Adipocyte (in vitro differentiated cells): ENCODE data around the gene MTHFR.
A peak's percentile ranks its signal among the peaks of the same experiment; 100 is the strongest.

Experiments
- DNase-seq: peaks from one replicate; pipeline ENCODE4 v3.0.0-alpha.2; 2015; ENCODE audit warnings: low read depth
- H3K27me3 ChIP-seq: replicated peaks from 2 replicates; pipeline ENCODE4 v1.7.0; 2013; ENCODE audit warnings: mild to moderate bottlenecking, low read length, moderate library complexity; ENCODE audit not compliant: control insufficient read depth, insufficient read depth
- H3K36me3 ChIP-seq: 2 replicates; pipeline ENCODE4 v1.7.0; 2013; ENCODE audit warnings: low read length, mild to moderate bottlenecking, moderate library complexity; ENCODE audit not compliant: control insufficient read depth, insufficient read depth, severe bottlenecking
- H3K4me1 ChIP-seq: 2 replicates; pipeline ENCODE4 v1.7.0; 2013; ENCODE audit warnings: mild to moderate bottlenecking, low read length, moderate library complexity; ENCODE audit not compliant: control insufficient read depth, insufficient read depth
- H3K4me3 ChIP-seq: 2 replicates; pipeline ENCODE4 v1.7.0; 2013; ENCODE audit warnings: mild to moderate bottlenecking, low read length, moderate library complexity
- H3K9ac ChIP-seq: 2 replicates; pipeline ENCODE4 v1.7.0; 2013; ENCODE audit warnings: mild to moderate bottlenecking, low read length, moderate library complexity
- H3K9me3 ChIP-seq: 2 replicates; pipeline ENCODE4 v1.7.0; 2013; ENCODE audit warnings: mild to moderate bottlenecking, low read length, moderate library complexity; ENCODE audit not compliant: control insufficient read depth

Gene MTHFR

DNA sequence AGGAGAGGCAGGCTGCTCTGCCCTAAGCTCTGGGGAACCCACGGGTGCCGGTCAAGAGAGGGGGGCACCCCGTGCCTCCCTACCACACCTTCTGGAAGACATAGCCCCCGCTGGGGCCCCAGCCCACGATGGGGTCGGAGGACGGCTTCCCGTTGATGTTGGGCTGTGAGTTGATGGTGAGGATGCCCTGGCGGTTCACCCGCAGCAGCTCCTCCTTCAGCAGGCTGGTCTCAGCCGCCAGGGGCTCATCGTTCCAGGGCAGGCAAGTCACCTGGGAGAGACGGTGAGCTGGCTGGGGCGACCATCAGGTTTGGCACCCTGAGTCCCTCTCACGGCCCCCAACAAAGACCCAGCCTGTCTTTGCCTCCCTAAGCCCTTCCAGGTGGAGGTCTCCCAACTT, 11.9 kb downstream of the MTHFR start:
- Histone ChIP-seq H3K4me3 (no peak overlapping the region), H3K27me3 (no peaks in the 10 kb centered on the region), H3K36me3 (peaks cover 44% of the 10 kb centered on the region), H3K9ac (no peak overlapping the region), H3K4me1 (peaks cover 55% of the 10 kb centered on the region), H3K9me3 (no peaks in the 10 kb centered on the region)
- no peak for DNase-seq

DNA sequence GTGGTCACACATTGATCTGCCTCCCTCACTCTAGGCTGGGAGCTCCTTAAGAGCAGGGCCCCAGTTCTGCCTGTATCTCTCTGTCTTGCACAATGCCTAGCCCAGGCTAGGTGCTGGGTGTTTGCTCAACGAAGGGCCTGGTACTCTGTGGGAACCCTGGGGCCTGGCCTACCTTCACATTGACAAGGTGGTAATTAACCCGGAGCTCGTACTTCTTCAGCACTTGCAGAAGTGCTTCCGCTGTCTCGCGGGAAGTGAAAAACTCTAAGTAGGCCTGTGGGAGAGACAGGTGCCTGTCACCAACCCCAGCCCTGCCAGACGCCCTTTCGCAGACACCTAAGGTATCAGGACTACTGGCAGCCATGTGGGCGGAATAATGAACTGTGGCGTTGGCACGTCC, 13.7 kb downstream of the MTHFR start:
- no peaks in the 10 kb centered on the region for H3K27me3 ChIP-seq
- H3K9me3 ChIP-seq, result no peaks in the 10 kb centered on the region
- peak overlapping the region; percentile 59 for H3K9ac ChIP-seq
- peaks cover 38% of the 10 kb centered on the region for H3K36me3 ChIP-seq
- DNase-seq, result no peak
- H3K4me3 ChIP-seq, result no peak overlapping the region
- H3K4me1 ChIP-seq, result peaks cover 61% of the 10 kb centered on the region

DNA sequence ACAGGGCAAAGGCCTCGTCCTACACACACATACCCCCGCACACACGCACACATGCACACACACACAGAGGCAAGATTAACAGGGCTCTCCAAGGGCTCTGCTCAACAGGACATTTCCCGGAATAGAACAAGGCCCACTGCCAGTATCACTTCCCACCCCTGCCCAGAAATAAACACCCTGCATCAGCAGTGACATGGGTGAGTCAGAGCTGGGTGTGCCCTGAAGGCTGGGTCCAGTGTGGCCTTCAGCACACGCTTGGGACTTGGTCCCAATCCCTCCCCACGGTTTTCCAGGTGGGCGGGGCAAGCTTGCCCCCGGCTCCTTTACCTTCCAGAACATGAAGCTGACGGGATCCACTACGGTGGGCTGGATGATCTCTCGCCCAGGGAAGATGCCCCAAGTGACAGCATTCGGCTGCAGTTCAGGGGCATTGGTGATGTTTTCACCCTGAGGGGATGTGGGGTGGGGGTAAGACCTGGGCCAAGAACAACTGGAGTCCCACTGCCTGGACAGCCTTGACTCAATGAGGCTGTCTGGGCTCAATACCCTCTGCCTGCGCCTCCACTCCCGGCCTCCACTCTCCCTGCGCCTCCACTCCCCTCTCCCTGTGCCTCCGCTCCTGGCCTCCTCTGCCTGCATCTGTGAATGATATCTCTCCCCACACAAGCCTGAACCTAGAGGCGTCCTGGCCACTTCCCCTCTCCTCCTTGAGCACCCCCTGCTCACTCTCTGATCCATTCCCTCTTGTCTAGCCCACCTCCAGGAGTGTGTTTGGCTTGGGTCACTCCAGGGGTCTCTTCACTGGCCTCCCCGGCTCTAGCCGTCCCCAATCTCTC, 14.7 kb downstream of the MTHFR start:
- peaks cover 57% of the 10 kb centered on the region for H3K4me1 ChIP-seq
- H3K27me3 ChIP-seq, result no peaks in the 10 kb centered on the region
- H3K36me3 ChIP-seq, result peaks cover 36% of the 10 kb centered on the region
- H3K9me3 ChIP-seq, result no peaks in the 10 kb centered on the region
- peak; percentile 89 for DNase-seq
- H3K9ac ChIP-seq, result peak overlapping the region; percentile 59
- H3K4me3 ChIP-seq, result peak overlapping the region; percentile 40

DNA sequence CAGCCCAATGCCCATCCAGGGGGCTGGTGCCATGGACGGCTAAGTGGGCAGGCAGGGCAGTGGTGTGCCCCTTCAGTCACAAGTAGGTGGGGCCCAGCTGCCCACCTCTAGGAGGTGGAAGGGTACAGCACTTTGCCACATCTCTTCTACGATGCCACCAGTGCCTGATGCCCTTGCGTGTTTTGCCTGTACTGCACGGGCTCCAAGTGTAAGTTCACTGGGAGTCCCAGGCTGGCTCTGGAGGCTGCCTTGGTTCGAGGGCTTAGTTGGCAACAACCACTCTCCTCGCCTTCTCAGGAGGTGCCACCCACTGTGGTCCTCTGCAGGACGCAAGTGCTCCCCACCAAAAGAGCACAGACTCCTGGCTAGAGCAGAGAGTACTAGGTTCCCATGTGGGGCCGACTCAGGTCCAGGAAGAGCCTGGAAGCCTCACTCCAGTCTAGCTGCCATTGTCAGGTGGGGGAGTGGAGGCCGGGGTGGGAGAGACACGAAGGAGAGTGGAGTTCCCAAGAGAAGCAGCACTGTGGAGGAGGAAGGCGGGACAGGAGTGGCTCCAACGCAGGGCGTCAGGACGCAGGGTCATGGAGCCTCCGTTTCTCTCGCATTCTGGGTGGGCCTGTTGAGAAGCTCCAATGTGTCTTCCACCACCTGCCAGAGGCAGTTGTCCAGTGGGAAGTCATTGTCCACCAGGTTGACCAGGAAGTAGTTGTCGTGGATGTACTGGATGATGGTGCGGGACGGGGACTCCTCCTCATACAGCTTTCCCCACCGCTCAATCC, 15.5 kb downstream of the MTHFR start:
- Histone ChIP-seq H3K4me1 (peaks cover 58% of the 10 kb centered on the region), H3K27me3 (no peaks in the 10 kb centered on the region), H3K9ac (peak overlapping the region; percentile 59), H3K9me3 (no peaks in the 10 kb centered on the region), H3K4me3 (peak overlapping the region; percentile 40), H3K36me3 (peaks cover 28% of the 10 kb centered on the region)
- DNase-seq, result no peak

DNA sequence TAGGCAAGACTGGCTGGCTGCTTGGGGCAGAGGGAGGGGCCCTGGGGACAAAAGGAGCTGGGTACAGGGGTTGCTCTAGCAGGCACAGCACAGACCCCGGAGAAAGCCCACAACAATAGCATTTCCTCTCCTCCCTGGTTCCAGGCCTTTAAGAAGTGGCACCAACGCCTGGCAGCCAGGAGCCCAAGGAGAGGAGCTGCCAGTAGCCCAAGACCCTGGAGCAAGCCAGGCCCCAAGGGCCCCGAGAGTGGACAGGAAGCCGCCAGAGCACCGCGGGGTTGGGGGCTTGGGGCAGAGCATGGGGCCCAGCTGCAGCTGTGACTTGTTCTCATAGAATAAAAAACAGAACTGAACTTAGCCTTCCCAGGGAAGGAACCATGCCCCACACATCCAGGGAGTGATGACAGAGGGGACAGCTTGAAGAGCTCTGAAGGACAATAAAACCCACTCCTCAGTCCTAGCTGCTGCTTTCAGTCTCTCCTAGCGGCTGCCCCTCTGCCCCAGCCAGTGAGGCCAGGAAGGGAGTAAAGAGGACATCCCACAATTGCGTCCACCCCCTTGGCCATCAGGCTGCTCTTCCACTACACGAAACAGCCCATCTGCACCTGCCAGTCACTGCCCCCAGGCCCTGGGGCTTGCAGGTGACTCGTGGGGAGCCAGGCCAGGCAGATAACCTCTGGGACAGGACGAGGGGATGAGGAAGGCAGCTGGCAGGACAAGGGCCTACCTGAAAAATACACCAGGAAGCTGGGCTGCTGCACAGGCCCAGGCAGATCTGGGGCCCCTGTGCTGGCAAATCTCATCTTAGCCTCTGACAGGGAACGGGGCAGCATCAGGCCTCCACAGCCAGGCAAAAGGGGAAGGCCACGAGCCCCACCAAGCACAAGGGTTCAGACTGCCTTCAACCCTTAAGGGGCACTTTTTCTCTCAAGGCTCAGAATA, 16.4 kb downstream of the MTHFR start:
- H3K9me3 ChIP-seq, result no peaks in the 10 kb centered on the region
- no peak overlapping the region for H3K4me3 ChIP-seq
- peaks cover 19% of the 10 kb centered on the region for H3K36me3 ChIP-seq
- no peaks in the 10 kb centered on the region for H3K27me3 ChIP-seq
- peak overlapping the region; percentile 59 for H3K9ac ChIP-seq
- peaks cover 60% of the 10 kb centered on the region for H3K4me1 ChIP-seq
- DNase-seq, result no peak

DNA sequence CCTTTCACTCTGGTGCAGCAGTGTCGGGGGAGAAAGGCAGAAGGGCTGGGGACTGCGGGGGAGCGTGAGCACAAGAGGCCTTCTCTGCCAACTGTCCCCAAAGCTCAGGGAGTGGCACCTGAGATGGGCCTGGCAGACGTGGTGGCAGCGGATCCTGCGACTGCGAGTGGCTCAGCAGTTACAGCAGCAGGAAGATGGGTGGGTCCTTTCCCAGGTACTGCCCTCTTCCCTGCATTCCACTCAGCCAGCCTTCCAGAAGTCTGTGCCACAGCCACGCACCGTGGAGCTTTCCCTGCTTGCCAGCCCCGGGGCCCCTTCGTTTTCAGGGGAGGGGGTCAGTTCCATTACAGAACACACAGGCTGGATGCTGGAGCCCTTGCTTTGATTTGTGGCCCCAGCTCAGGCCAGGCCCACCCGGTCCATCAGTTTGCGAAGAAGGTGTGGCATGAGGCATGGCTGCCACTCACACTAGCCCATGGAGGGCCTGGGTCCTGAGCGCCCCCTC, 17.2 kb downstream of the MTHFR start:
- peak overlapping the region; percentile 77 for H3K9ac ChIP-seq
- H3K4me1 ChIP-seq, result peaks cover 60% of the 10 kb centered on the region
- H3K36me3 ChIP-seq, result peaks cover 11% of the 10 kb centered on the region
- no peak overlapping the region for H3K4me3 ChIP-seq
- no peaks in the 10 kb centered on the region for H3K9me3 ChIP-seq
- no peak for DNase-seq
- H3K27me3 ChIP-seq, result no peaks in the 10 kb centered on the region

DNA sequence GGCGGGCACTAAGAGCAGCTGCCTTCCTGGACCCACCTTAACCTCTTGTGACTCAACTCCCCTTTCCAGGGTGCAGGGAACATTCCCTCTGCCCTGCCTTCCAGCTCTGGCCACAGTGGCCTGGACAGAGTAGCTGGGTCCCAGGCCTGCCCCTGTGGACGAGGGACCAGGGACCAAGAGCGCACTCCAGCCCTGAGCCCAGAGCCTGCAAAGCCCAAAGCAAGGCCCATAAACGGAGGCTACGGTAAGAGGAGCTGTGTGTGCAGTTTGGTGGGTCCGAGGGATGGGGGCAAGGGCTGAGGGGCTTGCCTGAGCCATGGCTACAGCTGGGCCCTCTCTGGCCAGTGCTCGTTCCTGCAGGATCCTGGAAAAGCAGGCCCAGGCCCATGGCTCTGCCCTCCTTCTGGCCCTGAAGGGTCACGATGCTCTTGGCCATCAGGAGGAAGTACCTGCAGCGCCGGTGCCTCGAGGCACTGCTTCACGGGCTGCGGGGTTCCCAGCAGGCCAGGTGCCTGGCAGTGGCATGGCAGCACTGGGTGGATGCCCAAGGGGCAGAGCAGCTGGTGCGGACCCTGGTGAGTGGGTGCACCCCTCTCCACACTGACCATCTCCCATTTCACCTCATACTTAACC, 17.8 kb downstream of the MTHFR start:
- H3K4me3 ChIP-seq, result peak overlapping the region; percentile 67
- peak overlapping the region; percentile 77 for H3K9ac ChIP-seq
- H3K27me3 ChIP-seq, result no peaks in the 10 kb centered on the region
- H3K4me1 ChIP-seq, result peaks cover 60% of the 10 kb centered on the region
- DNase-seq, result no peak
- H3K36me3 ChIP-seq, result peaks cover 9% of the 10 kb centered on the region
- H3K9me3 ChIP-seq, result no peaks in the 10 kb centered on the region

DNA sequence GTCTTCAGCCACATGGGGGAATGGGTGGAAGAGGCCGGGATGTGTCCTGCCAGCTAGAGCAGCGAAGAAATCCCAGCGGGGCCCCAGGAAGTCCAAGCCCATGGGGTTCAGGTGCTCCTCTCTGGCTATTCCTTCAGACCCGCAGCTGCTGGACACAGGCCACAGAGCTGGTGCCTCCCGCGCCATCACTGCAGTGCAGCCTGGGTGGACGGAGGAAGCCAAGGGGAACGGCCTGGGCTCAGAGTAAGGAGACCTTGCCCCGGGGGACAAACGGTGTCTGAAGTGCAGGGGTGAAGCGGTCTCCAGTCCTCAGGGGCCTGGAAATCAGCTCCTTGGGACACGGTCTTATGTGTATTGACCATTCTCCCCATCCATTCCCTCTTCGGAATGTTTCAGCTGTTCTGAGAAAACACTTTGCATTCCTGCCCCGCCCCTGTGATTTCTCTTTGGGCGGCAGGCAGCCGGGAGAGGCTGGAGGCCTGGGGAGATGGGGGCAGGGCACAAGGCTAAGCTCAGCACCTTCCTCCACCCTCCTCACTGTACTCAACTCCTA, 18.4 kb downstream of the MTHFR start:
- peak; percentile 75 for DNase-seq
- no peaks in the 10 kb centered on the region for H3K9me3 ChIP-seq
- H3K4me1 ChIP-seq, result peaks cover 55% of the 10 kb centered on the region
- H3K4me3 ChIP-seq, result peak overlapping the region; percentile 67
- H3K36me3 ChIP-seq, result peaks cover 4% of the 10 kb centered on the region
- no peaks in the 10 kb centered on the region for H3K27me3 ChIP-seq
- peak overlapping the region; percentile 77 for H3K9ac ChIP-seq

DNA sequence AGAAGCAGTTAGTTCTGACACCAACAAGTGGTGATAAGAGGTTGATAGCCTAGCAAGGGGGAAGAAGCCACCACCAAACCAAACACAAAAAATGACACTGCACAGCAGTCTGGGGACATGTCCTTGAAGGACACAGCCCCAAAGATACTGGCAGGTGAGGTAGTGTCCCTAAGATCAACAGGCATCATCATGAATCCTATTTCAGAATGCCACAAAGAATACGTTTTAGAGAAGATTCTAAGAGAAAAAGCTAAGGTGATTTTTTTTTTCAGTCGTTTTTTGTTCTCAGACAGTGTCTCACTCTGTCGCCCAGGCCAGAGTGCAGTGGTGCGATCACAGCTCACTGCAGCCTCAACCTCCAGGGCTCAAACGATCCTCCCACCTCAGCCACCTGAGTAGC, 19.6 kb downstream of the MTHFR start:
- Histone ChIP-seq H3K36me3 (no peaks in the 10 kb centered on the region), H3K9me3 (no peaks in the 10 kb centered on the region), H3K4me3 (no peak overlapping the region), H3K9ac (no peak overlapping the region), H3K27me3 (no peaks in the 10 kb centered on the region), H3K4me1 (peaks cover 43% of the 10 kb centered on the region)
- DNase-seq, result no peak

DNA sequence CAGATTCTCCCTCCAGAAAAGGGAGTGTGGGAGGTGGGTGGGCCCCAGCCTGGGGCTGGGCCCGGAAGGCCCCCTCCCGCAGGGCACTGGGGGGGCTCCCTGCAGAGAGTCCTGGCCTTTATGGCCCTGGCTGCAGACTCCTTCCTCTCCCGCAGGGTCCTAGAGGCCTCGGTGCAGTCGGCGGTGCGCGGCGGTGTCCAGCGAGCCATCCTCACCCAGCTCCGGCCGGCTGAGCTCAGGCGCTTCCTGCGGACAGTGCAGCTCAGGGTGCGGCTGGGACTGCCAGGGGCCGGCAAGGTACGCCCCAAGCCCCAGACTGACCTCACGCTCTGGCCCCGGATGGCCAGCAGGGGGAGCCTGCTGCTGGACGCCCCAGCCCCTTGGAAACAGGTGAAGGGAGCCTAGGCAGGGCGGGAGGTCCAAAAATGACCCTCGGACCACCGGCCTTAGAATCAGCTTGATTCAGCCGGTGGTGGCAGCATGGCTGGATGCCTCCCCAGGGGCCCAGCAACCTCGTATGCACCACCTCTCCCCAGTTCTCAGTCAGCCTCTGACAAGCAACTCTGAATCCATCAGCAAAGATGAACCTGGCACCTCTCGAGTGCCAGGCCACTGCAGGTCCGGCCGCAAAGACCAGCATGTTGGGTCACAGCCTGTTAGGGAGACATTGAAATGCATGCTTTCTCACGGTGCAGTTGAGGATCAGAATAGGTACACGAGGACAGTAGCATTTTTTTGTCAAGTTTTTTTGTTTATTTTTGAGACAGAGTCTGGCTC, 20.6 kb downstream of the MTHFR start:
- Histone ChIP-seq H3K4me1 (peaks cover 33% of the 10 kb centered on the region), H3K36me3 (no peaks in the 10 kb centered on the region), H3K9me3 (no peaks in the 10 kb centered on the region), H3K27me3 (no peaks in the 10 kb centered on the region), H3K9ac (peak overlapping the region; percentile 30), H3K4me3 (peak overlapping the region; percentile 35)
- peak; percentile 62 for DNase-seq
